C4-2B (cell line): ENCODE measurements around the gene HNRNPA3.
"Not testable (repeated sequence)": the region's sequence is repeated elsewhere in the genome, so short reads cannot be mapped to it uniquely, and the experiment has no call there.

ENCODE experiments used
- ZFX ChIP-seq: fragments of 450-650 bp; IDR thresholded peaks from 2 replicates; pipeline ENCODE4 v1.6.1; 2017
- TF ChIP-seq, protein P1 (sequence below): fragments of 450-650 bp; conservative IDR thresholded peaks from 2 replicates; pipeline ENCODE4 v1.5.1; 2017; ENCODE audit warnings: mild to moderate bottlenecking

DNA sequence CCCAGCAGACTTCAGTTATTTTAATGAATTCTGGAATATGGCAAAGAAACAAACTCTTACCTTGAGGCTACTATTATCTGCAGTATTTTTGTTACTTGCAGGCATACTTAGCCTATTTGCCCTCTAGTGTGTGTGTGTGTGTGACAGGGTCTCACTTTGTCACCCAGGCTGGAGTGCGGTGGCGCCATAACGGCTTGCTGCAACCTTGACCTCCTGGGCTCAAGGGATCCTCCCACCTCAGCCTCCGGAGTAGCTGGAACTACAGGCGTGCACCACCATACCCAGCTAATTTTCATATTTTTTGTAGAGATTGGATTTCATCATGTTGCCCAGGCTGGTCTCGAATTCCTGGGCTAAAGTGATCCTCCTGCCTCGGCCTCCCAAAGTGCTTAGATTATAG lies 12.2 kb upstream of the HNRNPA3 start:
- TF ChIP-seq, protein P1, sequence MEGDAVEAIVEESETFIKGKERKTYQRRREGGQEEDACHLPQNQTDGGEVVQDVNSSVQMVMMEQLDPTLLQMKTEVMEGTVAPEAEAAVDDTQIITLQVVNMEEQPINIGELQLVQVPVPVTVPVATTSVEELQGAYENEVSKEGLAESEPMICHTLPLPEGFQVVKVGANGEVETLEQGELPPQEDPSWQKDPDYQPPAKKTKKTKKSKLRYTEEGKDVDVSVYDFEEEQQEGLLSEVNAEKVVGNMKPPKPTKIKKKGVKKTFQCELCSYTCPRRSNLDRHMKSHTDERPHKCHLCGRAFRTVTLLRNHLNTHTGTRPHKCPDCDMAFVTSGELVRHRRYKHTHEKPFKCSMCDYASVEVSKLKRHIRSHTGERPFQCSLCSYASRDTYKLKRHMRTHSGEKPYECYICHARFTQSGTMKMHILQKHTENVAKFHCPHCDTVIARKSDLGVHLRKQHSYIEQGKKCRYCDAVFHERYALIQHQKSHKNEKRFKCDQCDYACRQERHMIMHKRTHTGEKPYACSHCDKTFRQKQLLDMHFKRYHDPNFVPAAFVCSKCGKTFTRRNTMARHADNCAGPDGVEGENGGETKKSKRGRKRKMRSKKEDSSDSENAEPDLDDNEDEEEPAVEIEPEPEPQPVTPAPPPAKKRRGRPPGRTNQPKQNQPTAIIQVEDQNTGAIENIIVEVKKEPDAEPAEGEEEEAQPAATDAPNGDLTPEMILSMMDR = not testable (repeated sequence)
- not testable (repeated sequence) for TF ChIP-seq ZFX
